Measurements from ENCODE around the gene IFT81. TPM values are rescaled to one million over a fixed set of nuclear protein-coding genes. Genes with fewer than 3 reads are reported as not detected.

The IFT81 gene
- total and polyA plus RNA-seq, 2 experiments from 2014 or later, result 17.5 to 22.3 TPM

GRCh38 chr12:110228756-110229155, 104.6 kb downstream of the IFT81 start:
- DNase-seq (ENCODE audit: low spot score) (no peak), ATAC-seq (no peak)
- no peak for TF ChIP-seq ZNF331 (CRISPR knock-in tag; IDR thresholded peaks at IDR 0.05; ENCODE audit: low read depth)
- TF ChIP-seq EZH2 (IDR thresholded peaks at IDR 0.05; ENCODE audit: low read depth, unreplicated experiment), result no peak
- no peak for TF ChIP-seq NANOG (IDR thresholded peaks at IDR 0.05; ENCODE audit: borderline replicate concordance)
- no peak for TF ChIP-seq EZH2phosphoT487 (IDR thresholded peaks at IDR 0.05; ENCODE audit: unreplicated experiment)
- TF ChIP-seq ETS1 (IDR thresholded peaks at IDR 0.05), result no peak
- TF ChIP-seq CREB1 (CRISPR knock-in tag; IDR thresholded peaks at IDR 0.05; ENCODE audit: low read depth), result no peak
- no peak for TF ChIP-seq ZNF462 (CRISPR knock-in tag; IDR thresholded peaks at IDR 0.05)
- TF ChIP-seq STAT1 (IDR thresholded peaks at IDR 0.05; ENCODE audit: unreplicated experiment), result no peak
- TF ChIP-seq CTCF (conservative IDR thresholded peaks at IDR 0.05; ENCODE audit: low read depth in 2 of 2), result no peak
- no peaks in the 10 kb centered on the region for H3K27me3 ChIP-seq (ENCODE audit: insufficient read depth)
- Mint-ChIP-seq H3K27me3 (ENCODE audit: insufficient read depth, low read depth, poor library complexity) (peaks cover 2% of the 10 kb centered on the region), H3K4me1 (peaks cover 5% of the 10 kb centered on the region; the same call in 2 of the 3 replicates), H3K36me3 (ENCODE audit: low read depth) (no peaks in the 10 kb centered on the region), H3K27ac (no peak overlapping the region), H3K9me3 (no peaks in the 10 kb centered on the region), H3K4me3 (no peak overlapping the region)
- no peaks in the 10 kb centered on the region for H3K79me2 ChIP-seq (replicated peaks; ENCODE audit: insufficient read depth)
- H3F3A ChIP-seq (replicated peaks; ENCODE audit: low read depth), result no peaks in the 10 kb centered on the region
- H3K36me3 ChIP-seq (ENCODE audit: insufficient read depth), result no peaks in the 10 kb centered on the region
- H3K4me1 ChIP-seq (ENCODE audit: insufficient read depth), result no peaks in the 10 kb centered on the region
- H3K27ac ChIP-seq (ENCODE audit: low read depth), result no peak overlapping the region
- no peaks in the 10 kb centered on the region for H3K9me2 ChIP-seq (ENCODE audit: insufficient read depth)
- no peak overlapping the region for H3K4me3 ChIP-seq
- H2AFZ ChIP-seq, result no peak overlapping the region
- H3K4me2 ChIP-seq, result no peak overlapping the region
- no peaks in the 10 kb centered on the region for H4K20me1 ChIP-seq (replicated peaks; ENCODE audit: insufficient read depth)

Measured in GM23338 (cell line).